ENCODE results near the gene CLPTM1L.

- no peak for TF ChIP-seq CTCF (IDR thresholded peaks at IDR 0.05)
- no peak for TF ChIP-seq POLR2A (IDR thresholded peaks at IDR 0.05)
These were observed 51.3 kb downstream of the CLPTM1L start for GRCh38 chr5:1293416-1294205.

All from adrenal gland (tissue), 5 donors.